Heart left ventricle (tissue), 13 donors: ENCODE data around the gene PFKFB2.

Experiments
- POLR2A ChIP-seq, 2 donors: fragments of 450-650 bp; IDR thresholded peaks; one replicate each; pipeline ENCODE4 v1.6.1; 2017; ENCODE audit warnings: antibody characterized with exemption in 2 of 2, mild to moderate bottlenecking in 2 of 2, moderate library complexity in 2 of 2
- TF ChIP-seq, protein P1 (sequence below), 12 donors: fragments of 200-600 bp; sonication (generic) in 4 of 12; IDR thresholded peaks; one replicate each; pipeline versions ENCODE4 v1.5.0 to v1.8.0; 2018 to 2022; ENCODE audit warnings: antibody characterized with exemption in 12 of 12, mild to moderate bottlenecking in 5 of 12
- donor health status: ischemic (EF 13 %, LVEDD 7.1; RV severe dilation, severe dysfunction).
- donor health status: DM: no; HTN: yes; CAD: no.
- donor health status: DM: no; HTN: no; CAD: no.
- donor health status: ischemic (EF 25% LVEDD 6.9; RV normal size, moderate dysfunction).
- donor health status: ischemic (EF 25% LVEDD 5.7; RV mildly dilated, moderate dysfunction).
- donor health status: ischemic (EF 35%, LVEDD 5.7; RV mildly dilated, moderate dysfunction).
- donor health status: nonischemic (EF 11% LVEDD 7.7; RV severe dilation, severe dysfunction).
- donor health status: DM: yes; HTN: yes; CAD: no.
- donor health status: PGD.
- donor health status: ischemic (EF 29% LVEDD 5.4; RV normal size, mild dysfunction).
- donor health status: nonischemic (EF 23%, LVEDD 6.1; RV moderate dilation, normal function).

GRCh38 chr1:207027921-207028320 is 25.2 kb upstream of the PFKFB2 start:
- TF ChIP-seq, protein P1, sequence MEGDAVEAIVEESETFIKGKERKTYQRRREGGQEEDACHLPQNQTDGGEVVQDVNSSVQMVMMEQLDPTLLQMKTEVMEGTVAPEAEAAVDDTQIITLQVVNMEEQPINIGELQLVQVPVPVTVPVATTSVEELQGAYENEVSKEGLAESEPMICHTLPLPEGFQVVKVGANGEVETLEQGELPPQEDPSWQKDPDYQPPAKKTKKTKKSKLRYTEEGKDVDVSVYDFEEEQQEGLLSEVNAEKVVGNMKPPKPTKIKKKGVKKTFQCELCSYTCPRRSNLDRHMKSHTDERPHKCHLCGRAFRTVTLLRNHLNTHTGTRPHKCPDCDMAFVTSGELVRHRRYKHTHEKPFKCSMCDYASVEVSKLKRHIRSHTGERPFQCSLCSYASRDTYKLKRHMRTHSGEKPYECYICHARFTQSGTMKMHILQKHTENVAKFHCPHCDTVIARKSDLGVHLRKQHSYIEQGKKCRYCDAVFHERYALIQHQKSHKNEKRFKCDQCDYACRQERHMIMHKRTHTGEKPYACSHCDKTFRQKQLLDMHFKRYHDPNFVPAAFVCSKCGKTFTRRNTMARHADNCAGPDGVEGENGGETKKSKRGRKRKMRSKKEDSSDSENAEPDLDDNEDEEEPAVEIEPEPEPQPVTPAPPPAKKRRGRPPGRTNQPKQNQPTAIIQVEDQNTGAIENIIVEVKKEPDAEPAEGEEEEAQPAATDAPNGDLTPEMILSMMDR (IDR thresholded peaks at IDR 0.05) = no peak
- no peak for TF ChIP-seq POLR2A (IDR thresholded peaks at IDR 0.05)
